SU-DHL-6 (cell line): ENCODE measurements around the gene VTA1.

Experiments used
- CTCF ChIP-seq: fragments of 200-600 bp; sonication (generic); IDR thresholded peaks from one replicate; pipeline ENCODE4 v1.5.1; 2017; ENCODE audit warnings: antibody characterized with exemption, mild to moderate bottlenecking, low read length, moderate library complexity; ENCODE audit not compliant: insufficient read depth, poor library complexity, severe bottlenecking
- EZH2phosphoT487 ChIP-seq: fragments of 200-600 bp; sonication (generic), shearing (Covaris generic); conservative IDR thresholded peaks from 2 replicates; pipeline ENCODE4 v1.6.1; 2018; ENCODE audit warnings: mild to moderate bottlenecking, antibody characterized with exemption, low read length, moderate library complexity, mixed read lengths

GRCh38 chr6:142213402-142213801, 66.3 kb downstream of the VTA1 start:
- TF ChIP-seq CTCF (no peak), EZH2phosphoT487 (no peak)
